HCT116 (cell line): ENCODE measurements around the gene MALSU1.

Experiments
- CTCF ChIP-seq, 3 experiments: fragments of 200-600 bp in 1 of 3; sonication (generic) in 1 of 3; IDR thresholded peaks in 2 of 3; conservative IDR thresholded peaks in 1 of 3; 2 replicates each; pipeline ENCODE4 v1.5.1; 2012 to 2017; ENCODE audit warnings: low read depth in 2 of 3, low read length in 2 of 3, antibody characterized with exemption in 1 of 3, borderline replicate concordance in 1 of 3, control low read depth in 1 of 3, mild to moderate bottlenecking in 1 of 3, mixed read lengths in 1 of 3, mixed run types in 1 of 3, moderate library complexity in 1 of 3; ENCODE audit not compliant: insufficient read depth in 1 of 3
- TCF7L2 ChIP-seq: IDR thresholded peaks from 2 replicates; pipeline ENCODE4 v1.7.0; 2011; ENCODE audit warnings: borderline replicate concordance, inconsistent platforms; ENCODE audit not compliant: insufficient read depth, insufficient read length; ENCODE audit errors: extremely low read depth
- ZFX ChIP-seq: fragments of 450-650 bp; IDR thresholded peaks from 2 replicates; pipeline ENCODE4 v1.6.1; 2017

GRCh38 chr7:23358152-23358674 lies 59.1 kb downstream of the MALSU1 start:
- TF ChIP-seq ZFX (no peak), TCF7L2 (no peak), CTCF (IDR thresholded peaks at IDR 0.05 in 2 of 3, conservative IDR thresholded peaks at IDR 0.05 in 1 of 3; ENCODE audit: borderline replicate concordance in 1 of 3, insufficient read depth in 1 of 3, low read depth in 2 of 3, low read length in 2 of 3) (no peak)
